GM19240 (cell line): ENCODE data around the gene SHLD1.

Source experiments
- DNase-seq: peaks from one replicate; pipeline ENCODE4 v3.0.0; 2011; ENCODE audit warnings: low spot score; ENCODE audit not compliant: insufficient read length

The SHLD1 gene

DNA sequence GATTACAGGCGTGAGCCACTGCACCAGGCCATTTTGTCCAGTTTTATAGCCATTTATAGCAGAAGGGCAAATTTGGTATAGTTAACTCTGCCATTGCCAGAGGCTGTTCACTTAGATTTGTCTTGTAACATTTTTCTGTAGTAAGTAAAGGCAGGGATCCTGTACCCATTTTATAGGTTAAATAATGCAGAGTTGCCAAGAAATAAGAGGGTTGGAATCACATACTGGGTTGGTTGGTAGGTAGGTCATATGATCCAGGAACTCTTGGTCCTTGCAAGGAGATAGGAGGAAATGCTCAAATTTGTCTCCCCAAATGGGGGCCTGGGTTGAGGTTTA lies 68.1 kb downstream of the SHLD1 start:
- DNase-seq, result no peak

GRCh38 chr20:5820738-5821137 lies 70.5 kb downstream of the SHLD1 start:
- no peak for DNase-seq

GRCh38 chr20:5821627-5822215 lies 71.5 kb downstream of the SHLD1 start:
- no peak for DNase-seq

- no peak for DNase-seq
Observed at GRCh38 chr20:5822569-5822968, 72.4 kb downstream of the SHLD1 start.

DNA sequence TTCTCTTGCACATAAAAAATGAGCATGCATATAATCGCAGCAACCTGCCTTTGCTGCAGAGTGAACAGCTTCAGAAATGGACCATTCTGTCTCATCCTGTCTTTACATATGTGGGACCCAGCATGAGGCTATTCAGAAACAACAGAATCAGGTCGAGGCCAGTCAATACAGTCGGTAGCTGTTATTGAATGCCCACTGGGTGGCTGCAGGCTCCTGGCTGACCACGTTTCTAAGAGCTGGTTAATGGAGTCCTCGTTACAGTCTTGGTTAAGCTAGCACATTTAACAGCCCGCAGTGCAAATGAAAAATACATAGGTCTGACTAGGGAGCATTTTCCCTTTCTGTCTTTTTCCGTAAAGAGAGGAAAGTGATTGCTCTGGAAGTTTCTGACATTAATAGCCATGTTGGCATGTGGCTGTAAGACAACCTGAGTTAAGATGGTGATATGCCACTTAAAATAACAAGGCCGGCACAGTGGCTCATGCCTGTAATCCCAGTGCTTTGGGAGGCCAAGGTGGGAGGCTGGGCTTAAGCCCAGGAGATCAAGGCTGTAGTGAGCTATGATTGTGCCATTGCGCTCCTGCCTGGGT lies 75.0 kb downstream of the SHLD1 start:
- DNase-seq, result no peak

GRCh38 chr20:5827098-5827853 lies 77.1 kb downstream of the SHLD1 start:
- DNase-seq, result no peak

- DNase-seq, result no peak
Observed at GRCh38 chr20:5827861-5828260, 77.7 kb downstream of the SHLD1 start.

DNA sequence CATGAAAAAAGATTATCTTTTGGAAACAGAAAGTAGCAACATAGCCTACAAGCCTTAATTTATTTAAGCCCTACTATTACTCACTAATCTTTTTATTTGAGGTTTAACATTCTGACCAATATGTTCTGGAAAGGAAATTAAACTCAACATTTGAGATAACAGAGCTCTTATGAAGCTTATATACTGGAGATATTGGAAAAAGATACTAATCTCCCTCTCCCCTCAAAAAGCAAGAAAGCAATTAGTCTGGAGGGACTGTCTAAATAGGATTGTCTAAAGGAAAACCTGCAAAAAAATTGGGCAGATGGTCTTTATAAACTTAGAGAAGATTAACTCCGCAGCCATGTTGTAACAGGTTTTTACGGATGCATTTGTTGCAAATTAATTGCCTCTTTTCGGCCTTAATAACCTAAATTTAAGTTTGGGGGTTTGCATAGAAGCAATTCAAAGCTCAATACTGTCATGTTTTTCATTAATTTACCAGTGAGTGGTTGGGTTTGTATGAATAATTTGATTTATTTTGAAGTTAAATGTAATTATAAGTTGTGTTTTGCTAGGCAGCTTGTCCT lies 79.1 kb downstream of the SHLD1 start:
- DNase-seq, result no peak

DNA sequence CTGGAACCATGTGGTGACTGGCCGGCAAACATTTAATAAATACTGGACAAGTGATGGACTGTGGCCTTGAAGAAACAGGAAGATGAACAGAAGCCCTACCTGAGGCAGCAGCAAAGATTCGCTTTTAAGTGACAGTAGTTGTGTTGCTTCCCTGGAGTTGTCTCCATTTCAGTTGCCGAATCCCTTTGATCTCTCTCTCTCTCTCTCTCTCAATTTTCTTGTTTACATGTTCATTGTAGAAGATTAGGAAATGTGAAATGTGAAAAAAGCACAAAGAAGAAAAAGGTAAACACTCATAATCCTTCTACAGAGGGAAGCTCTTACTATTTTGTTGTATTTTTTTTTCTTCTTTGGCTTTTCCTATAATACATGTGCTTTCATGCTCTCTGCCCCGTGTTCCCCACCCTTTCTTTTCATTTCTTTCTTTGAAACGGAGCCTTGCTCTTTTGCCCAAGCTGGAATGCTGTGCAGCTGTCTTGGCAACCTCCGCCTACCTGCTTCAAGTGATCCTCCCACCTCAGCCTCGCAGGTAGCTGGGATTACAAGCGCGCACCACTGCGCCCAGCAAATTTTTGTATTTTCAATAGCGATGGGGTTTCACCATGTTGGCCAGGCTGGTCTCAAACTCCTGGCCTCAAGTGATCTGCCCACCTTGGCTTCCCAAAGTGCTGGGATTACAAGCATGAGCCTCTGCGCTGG lies 81.5 kb downstream of the SHLD1 start:
- DNase-seq, result no peak

- no peak for DNase-seq
Observed at GRCh38 chr20:5833309-5833941, 83.2 kb downstream of the SHLD1 start.

- no peak for DNase-seq
Observed at GRCh38 chr20:5834436-5835005, 84.3 kb downstream of the SHLD1 start.

- DNase-seq, result no peak
Observed at GRCh38 chr20:5835321-5835821, 85.2 kb downstream of the SHLD1 start.

GRCh38 chr20:5835871-5836270 lies 85.7 kb downstream of the SHLD1 start:
- no peak for DNase-seq

- no peak for DNase-seq
Observed at GRCh38 chr20:5836569-5836968, 86.4 kb downstream of the SHLD1 start.

DNA sequence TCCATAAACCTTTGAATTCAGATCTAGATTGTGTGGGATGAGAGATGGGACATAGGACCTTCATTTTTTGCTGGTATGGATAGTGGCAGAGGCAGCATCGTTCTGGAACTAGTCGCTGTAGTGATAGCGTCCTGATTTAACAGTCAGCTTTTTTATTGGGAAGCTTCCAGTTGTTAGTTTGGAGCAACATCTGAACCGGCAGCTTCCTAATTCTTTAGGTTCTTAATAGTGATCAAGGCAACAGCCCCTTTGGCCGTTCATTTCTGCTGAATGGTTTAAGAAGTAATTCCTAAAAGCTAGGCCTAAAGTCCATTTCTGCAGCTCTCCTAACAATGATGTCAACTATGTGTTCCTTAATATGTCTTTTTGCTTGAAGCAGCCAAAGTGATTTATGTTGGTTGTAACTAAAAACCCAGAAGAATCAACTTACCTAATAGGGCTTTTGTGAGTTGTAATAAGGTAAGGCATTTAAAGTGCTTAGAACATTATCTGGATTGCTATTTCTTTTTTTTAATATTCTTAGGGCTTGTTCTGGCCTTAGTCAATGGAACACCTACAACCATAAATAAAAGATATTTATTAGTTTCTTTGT lies 90.3 kb downstream of the SHLD1 start:
- DNase-seq, result no peak

GRCh38 chr20:5841522-5841921 lies 91.3 kb downstream of the SHLD1 start:
- no peak for DNase-seq

DNA sequence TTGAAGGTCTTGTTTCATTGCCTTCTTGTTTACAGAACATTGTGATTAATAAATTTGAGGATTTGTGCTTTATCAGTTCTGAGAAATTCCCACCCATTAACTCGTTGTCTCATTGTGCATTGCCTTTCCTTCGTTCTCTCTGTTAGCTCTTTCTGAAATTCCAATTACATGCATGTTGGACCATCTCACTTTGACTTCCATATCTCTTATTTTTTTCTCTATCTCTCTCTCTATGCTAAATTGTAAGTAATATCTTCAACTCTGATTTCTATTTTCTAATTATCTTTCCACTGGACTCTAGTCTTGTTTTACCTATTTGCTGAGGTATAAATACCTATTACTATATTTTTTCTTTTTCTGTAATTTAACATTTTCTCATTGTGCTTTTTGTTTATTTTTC lies 92.3 kb downstream of the SHLD1 start:
- DNase-seq, result no peak

GRCh38 chr20:5843054-5843592 lies 92.9 kb downstream of the SHLD1 start:
- DNase-seq, result peak; percentile 53

GRCh38 chr20:5844063-5844681 lies 94.0 kb downstream of the SHLD1 start:
- DNase-seq, result peak; percentile 59
